AG09319 (cell line): ENCODE results near the gene ASF1B.

Experiments
- DNase-seq: peaks from one replicate; pipeline ENCODE4 v3.0.0-alpha.2; 2010; ENCODE audit warnings: low read depth; ENCODE audit errors: extremely low read depth
- TF ChIP-seq, protein P1 (sequence below): IDR thresholded peaks from 2 replicates; pipeline ENCODE4 v1.5.1; 2011; ENCODE audit warnings: low read depth, mild to moderate bottlenecking, inconsistent platforms, low read length, moderate library complexity

Gene ASF1B

DNA sequence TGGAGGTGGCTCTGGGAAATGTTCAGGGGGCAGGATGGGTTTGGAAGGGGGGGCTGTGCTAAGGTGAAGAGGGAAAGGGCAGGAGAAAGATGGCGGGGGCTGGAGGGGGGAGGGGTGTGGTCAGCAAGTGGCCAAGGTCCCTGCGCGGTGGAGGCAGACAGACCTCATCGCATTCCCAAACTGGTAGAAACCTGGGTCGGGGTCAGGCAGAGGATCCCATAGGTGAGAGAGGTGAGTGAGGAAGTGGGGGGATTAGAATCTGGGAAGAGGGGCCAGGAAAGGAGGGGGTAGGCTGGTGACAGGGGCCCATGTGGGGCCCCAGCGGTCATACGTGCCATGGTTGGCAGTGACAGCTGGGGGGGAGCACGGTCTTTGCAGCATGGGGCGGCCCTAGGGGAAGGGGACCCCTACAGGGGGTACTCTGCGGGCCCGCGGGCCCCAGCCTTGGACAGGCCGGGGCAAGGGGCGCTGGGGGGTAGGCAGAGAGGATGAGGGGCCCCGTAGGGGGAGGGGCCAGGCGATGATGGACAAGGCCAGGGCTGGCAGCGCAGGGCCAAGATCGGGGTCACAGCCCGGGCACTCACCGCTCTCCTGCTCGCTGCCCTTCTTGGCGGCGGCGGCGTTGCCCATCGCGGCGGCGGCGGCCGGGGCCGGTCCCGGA lies 19.3 kb downstream of the ASF1B start:
- no peak for DNase-seq
- TF ChIP-seq, protein P1, sequence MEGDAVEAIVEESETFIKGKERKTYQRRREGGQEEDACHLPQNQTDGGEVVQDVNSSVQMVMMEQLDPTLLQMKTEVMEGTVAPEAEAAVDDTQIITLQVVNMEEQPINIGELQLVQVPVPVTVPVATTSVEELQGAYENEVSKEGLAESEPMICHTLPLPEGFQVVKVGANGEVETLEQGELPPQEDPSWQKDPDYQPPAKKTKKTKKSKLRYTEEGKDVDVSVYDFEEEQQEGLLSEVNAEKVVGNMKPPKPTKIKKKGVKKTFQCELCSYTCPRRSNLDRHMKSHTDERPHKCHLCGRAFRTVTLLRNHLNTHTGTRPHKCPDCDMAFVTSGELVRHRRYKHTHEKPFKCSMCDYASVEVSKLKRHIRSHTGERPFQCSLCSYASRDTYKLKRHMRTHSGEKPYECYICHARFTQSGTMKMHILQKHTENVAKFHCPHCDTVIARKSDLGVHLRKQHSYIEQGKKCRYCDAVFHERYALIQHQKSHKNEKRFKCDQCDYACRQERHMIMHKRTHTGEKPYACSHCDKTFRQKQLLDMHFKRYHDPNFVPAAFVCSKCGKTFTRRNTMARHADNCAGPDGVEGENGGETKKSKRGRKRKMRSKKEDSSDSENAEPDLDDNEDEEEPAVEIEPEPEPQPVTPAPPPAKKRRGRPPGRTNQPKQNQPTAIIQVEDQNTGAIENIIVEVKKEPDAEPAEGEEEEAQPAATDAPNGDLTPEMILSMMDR, result no peak

DNA sequence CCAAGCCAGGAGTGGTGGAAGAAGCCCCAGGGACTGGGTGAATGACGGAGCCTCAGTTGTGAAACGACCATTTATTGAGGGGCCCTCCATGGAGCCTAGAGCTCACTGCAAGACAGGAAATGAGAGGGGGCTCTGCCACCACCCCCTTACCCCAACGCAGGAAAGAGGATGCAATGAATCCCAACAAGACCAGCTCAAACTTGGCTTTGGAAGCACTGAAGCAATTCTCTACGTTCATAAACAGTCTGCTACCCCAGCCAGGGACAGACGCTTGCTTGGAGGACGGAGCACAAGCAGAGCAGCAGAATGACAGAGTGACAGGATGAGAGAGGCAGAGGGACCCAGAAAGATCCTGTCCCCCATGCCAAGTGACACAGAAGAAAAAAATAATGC lies 19.9 kb downstream of the ASF1B start:
- DNase-seq, result no peak
- TF ChIP-seq, protein P1, result no peak

DNA sequence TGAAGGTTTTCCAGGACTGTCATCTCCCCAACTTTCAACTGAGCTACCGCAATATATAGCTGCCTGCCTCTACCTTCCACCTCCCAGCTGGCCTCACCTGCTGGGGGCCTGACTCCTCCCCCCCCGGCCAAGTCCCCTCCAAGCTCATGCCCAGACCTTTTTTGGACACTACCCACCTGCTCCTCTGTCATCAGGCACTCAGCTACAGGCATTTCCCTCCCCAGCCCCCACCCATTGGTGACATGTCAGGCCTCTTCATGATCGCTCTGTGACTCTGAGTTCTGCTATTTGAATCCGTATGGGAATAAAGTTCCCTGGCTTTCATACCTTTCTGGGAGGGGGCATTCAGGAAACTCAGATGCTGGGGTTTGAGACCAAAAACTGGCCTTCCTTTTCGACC lies 20.6 kb downstream of the ASF1B start:
- TF ChIP-seq, protein P1, result no peak
- DNase-seq, result no peak

GRCh38 chr19:14114854-14115253 lies 21.5 kb downstream of the ASF1B start:
- no peak for DNase-seq
- TF ChIP-seq, protein P1, result peak; percentile 38

- TF ChIP-seq, protein P1, result no peak
- DNase-seq, result no peak
Measured at GRCh38 chr19:14114439-14114838, 21.9 kb downstream of the ASF1B start.

DNA sequence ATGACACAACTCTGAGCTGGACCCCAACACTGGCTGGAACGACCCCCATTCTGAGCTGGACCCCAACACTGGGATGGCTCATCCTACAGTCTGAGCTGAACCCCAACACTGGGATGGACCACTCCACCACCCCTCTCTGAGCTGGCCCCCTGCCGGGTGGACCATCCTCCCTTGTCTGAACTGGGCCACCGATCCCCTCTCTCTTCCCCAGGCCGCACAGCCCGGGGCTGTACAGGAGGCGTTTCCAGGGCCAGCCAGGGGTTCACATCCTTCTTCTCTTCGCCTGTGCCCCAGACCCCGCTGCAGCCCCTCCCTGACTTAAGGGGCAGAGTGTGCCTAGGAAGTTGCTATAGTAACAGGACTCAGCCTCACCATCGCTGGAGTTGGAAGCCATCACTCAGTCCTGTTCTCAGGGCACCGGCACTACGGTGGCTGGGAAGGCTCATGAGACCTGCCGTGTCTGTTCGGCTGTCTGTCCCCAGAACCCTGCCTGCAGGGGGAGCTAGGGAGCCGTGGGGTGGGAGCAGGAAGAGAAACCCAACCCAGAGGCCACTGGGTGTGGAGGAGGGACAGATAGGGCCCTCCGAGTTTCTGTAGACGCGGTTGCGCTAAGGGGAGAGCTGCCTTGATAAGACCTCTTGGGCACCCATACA lies 22.5 kb downstream of the ASF1B start:
- TF ChIP-seq, protein P1, result peak; percentile 9; the same call in 1 of the 2 replicates
- no peak for DNase-seq

DNA sequence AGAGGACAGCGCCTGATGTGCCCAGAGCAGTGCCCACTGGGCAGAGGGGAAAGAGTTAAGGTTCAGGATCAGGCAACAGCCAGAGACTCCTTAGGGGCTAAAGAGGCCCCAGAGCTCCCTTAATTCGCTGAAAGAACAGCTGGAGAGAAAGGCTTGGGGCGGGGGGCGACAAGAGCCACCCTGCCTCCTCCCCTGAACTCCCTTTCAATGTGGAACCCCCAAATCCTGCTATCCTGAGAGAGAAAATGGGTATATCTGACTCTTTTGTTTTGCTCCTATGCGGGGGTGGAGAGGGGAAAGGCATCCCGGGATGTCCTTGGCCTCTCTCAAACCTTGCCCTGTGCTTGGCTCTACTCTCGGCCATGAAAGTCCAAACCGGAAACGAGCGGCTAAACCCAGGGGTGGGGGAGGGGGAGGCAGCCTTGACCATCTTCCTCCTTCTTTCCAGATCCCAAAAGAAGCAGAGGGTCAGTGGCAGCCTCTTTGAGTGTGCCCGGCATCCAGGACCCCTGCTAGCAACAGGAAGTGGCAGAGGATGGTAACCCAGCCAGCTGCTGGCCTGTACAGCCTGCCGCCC lies 23.5 kb downstream of the ASF1B start:
- TF ChIP-seq, protein P1, result no peak
- no peak for DNase-seq
